GM12892 (cell line): ENCODE data around the gene MANBA.
A peak's percentile ranks its signal among the peaks of the same experiment; 100 is the strongest.

Experiments
- DNase-seq: peaks from one replicate; pipeline ENCODE4 v3.0.0; 2011; ENCODE audit not compliant: insufficient read length
- FAIRE-seq: peaks from 2 replicates; lab custom pipeline; 2011; peaks lifted over from hg19 to GRCh38; lab: Jason Lieb, UNC
- POLR2A ChIP-seq: IDR thresholded peaks from 2 replicates; pipeline ENCODE4 v1.6.1; 2011; ENCODE audit warnings: low read depth, low read length, control low read depth
- POLR2AphosphoS5 ChIP-seq: IDR thresholded peaks from 2 replicates; pipeline ENCODE4 v1.6.1; 2011; ENCODE audit warnings: low read depth, low read length, control low read depth
- TAF1 ChIP-seq: IDR thresholded peaks from 2 replicates; pipeline ENCODE4 v1.6.1; 2011; ENCODE audit warnings: low read depth, mild to moderate bottlenecking, control low read depth, low read length, borderline replicate concordance

The MANBA gene

DNA sequence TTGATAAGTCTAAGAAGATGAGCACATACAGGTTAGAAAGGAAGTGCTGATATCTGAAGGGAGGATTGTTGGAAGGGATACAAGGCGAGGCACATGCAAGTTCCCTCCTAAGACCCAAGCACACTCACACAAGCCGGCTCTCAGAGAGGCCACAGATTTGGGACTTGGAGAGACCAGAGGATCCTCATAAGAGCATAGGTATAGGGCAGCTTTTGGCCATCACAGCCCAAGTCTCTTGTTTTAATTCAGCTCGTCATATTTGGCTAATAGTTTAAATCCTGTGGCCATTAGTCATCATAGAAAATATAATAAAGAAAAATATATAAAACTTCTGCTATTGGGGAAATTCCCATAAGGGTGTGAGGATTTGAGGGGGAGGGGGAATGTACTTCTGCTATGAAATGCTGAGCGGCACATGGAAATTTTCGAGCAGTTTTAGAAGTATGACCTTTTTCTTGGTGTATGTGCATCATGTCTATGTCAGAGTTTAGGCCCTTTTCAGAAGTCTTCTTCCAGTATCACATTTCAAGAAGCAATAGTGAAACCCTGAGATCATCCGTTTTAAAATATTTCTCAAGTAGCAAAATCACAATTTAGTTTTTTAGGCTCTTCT is 161.9 kb downstream of the MANBA start:
- DNase-seq (no peak), FAIRE-seq (no peak)
- TF ChIP-seq POLR2AphosphoS5 (no peak), TAF1 (no peak), POLR2A (no peak)

GRCh38 chr4:102598086-102598761 is 162.5 kb downstream of the MANBA start:
- DNase-seq (no peak), FAIRE-seq (peak; percentile 27)
- no peak for TF ChIP-seq POLR2A
- no peak for TF ChIP-seq TAF1
- TF ChIP-seq POLR2AphosphoS5: no peak

GRCh38 chr4:102596532-102596931 is 164.2 kb downstream of the MANBA start:
- FAIRE-seq (peak; percentile 46), DNase-seq (no peak)
- no peak for TF ChIP-seq TAF1
- no peak for TF ChIP-seq POLR2AphosphoS5
- no peak for TF ChIP-seq POLR2A

- TF ChIP-seq POLR2A (no peak), TAF1 (no peak), POLR2AphosphoS5 (no peak)
- DNase-seq: no peak
- FAIRE-seq: peak; percentile 9
Observed at GRCh38 chr4:102594000-102594399, 166.8 kb downstream of the MANBA start.

GRCh38 chr4:102593147-102593546 is 167.6 kb downstream of the MANBA start:
- TF ChIP-seq TAF1: no peak
- no peak for TF ChIP-seq POLR2A
- TF ChIP-seq POLR2AphosphoS5: no peak
- FAIRE-seq: no peak
- no peak for DNase-seq

GRCh38 chr4:102592256-102592655 is 168.5 kb downstream of the MANBA start:
- FAIRE-seq: no peak
- DNase-seq: no peak
- TF ChIP-seq POLR2AphosphoS5 (no peak), TAF1 (no peak), POLR2A (no peak)

GRCh38 chr4:102589743-102590142 is 171.0 kb downstream of the MANBA start:
- no peak for FAIRE-seq
- no peak for DNase-seq
- TF ChIP-seq POLR2AphosphoS5 (no peak), TAF1 (no peak), POLR2A (no peak)

DNA sequence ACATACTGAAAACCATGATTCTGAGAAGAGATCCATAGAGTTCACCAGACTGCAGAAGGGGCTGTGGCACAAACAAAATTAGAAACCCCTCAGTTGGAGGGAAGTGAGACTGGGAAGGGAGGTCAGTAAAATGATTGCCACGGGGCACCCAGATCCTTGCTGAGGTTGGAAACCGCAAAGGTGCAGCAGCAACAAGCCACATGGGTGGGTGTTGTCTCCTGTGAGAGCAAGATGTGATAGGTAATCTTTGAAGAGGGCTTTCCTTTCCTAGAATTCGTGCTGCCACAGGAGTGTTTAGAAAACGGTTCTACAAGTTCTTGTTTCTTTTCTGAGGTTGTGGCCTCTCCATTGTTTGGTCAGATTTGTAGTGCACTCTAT is 174.1 kb downstream of the MANBA start:
- no peak for TF ChIP-seq POLR2A
- no peak for TF ChIP-seq POLR2AphosphoS5
- TF ChIP-seq TAF1: no peak
- peak; percentile 77 for FAIRE-seq
- no peak for DNase-seq

GRCh38 chr4:102586002-102586643 is 174.6 kb downstream of the MANBA start:
- no peak for TF ChIP-seq TAF1
- no peak for TF ChIP-seq POLR2AphosphoS5
- TF ChIP-seq POLR2A: no peak
- DNase-seq (no peak), FAIRE-seq (peak; percentile 90)

GRCh38 chr4:102585329-102585728 is 175.4 kb downstream of the MANBA start:
- peak; percentile 33 for FAIRE-seq

GRCh38 chr4:102584091-102584490 is 176.7 kb downstream of the MANBA start:
- TF ChIP-seq POLR2A: no peak
- no peak for TF ChIP-seq TAF1
- no peak for TF ChIP-seq POLR2AphosphoS5
- no peak for DNase-seq
- no peak for FAIRE-seq

More at GRCh38 chr4:102585329-102585728, 175.4 kb downstream of the MANBA start:
- TF ChIP-seq POLR2AphosphoS5: no peak
- TF ChIP-seq POLR2A: no peak
- no peak for TF ChIP-seq TAF1
- no peak for DNase-seq
